Activated CD4-positive, alpha-beta T cell treated with anti-CD3 and anti-CD28 coated beads, Interleukin-2, amount 10 ng/mL, durations not matched to agents 7 days and 5 days (primary cell): ENCODE measurements around the gene SMIM38. TPM values are rescaled to one million over a fixed set of nuclear protein-coding genes. Genes with fewer than 3 reads are reported as not detected.

Experiments
- CTCF ChIA-PET: fragments of 350-600 bp; sonication (Branson Sonifier 250); formaldehyde crosslinking; loops from one replicate; lab custom pipeline; 2021; ENCODE audit warnings: antibody characterized with exemption; lab: Charles Lee
- POLR2A ChIA-PET: fragments of 350-600 bp; sonication (Branson Sonifier 250); formaldehyde crosslinking; loops from one replicate; lab custom pipeline; 2021; ENCODE audit warnings: antibody characterized with exemption; lab: Charles Lee
- DNase-seq: peaks from one replicate; pipeline ENCODE4 v3.0.0-alpha.2; 2020
- H3K27ac Mint-ChIP-seq: one replicate; pipeline ENCODE4 v1.8.0; 2021; ENCODE audit warnings: mild to moderate bottlenecking, moderate library complexity, mixed read lengths
- H3K27me3 Mint-ChIP-seq: one replicate; pipeline ENCODE4 v1.8.0; 2021; ENCODE audit warnings: mixed read lengths
- H3K36me3 Mint-ChIP-seq: one replicate; pipeline ENCODE4 v1.8.0; 2021; ENCODE audit warnings: low read depth, mixed read lengths
- H3K4me1 Mint-ChIP-seq: one replicate; pipeline ENCODE4 v1.8.0; 2021; ENCODE audit warnings: mixed read lengths
- H3K4me3 Mint-ChIP-seq: one replicate; pipeline ENCODE4 v1.8.0; 2021; ENCODE audit warnings: mild to moderate bottlenecking, moderate library complexity, mixed read lengths
- H3K9me3 Mint-ChIP-seq: one replicate; pipeline ENCODE4 v1.8.0; 2021; ENCODE audit warnings: mixed read lengths
- total RNA-seq, 2 experiments: library from RNA; stranded (reverse); gene quantifications; one replicate each; pipeline ENCODE4 v1.2.3, GENCODE V29; 2021

The SMIM38 gene
- total RNA-seq, 2 experiments from 2014 or later: 0.12 TPM; not detected in 1

- no peak for DNase-seq
- Mint-ChIP-seq H3K27ac (no peak overlapping the region), H3K4me1 (no peaks in the 10 kb centered on the region), H3K4me3 (no peak overlapping the region), H3K9me3 (peaks cover 6% of the 10 kb centered on the region), H3K36me3 (no peaks in the 10 kb centered on the region), H3K27me3 (peaks cover 4% of the 10 kb centered on the region)
- CTCF ChIA-PET: interaction anchor here (0.6 kb wide), 1 partner anchor 66 kb away, joined by 4 read pairs; no protein-coding TSS in a partner anchor
- POLR2A ChIA-PET: no interaction called here
Measured at GRCh38 chr11:69151836-69152235, 3.9 kb upstream of the SMIM38 start.

GRCh38 chr11:69152733-69153421 is 2.9 kb upstream of the SMIM38 start:
- Mint-ChIP-seq H3K4me1 (no peaks in the 10 kb centered on the region), H3K4me3 (no peak overlapping the region), H3K27ac (no peak overlapping the region), H3K27me3 (peaks cover 4% of the 10 kb centered on the region), H3K36me3 (no peaks in the 10 kb centered on the region), H3K9me3 (peaks cover 6% of the 10 kb centered on the region)
- POLR2A ChIA-PET: no interaction called here
- CTCF ChIA-PET: interaction anchor here (0.6 kb wide), 1 partner anchor 65 kb away, joined by 4 read pairs; no protein-coding TSS in a partner anchor
- DNase-seq: no peak

GRCh38 chr11:69153661-69154060 is 2.1 kb upstream of the SMIM38 start:
- DNase-seq: no peak
- POLR2A ChIA-PET: no interaction called here
- Mint-ChIP-seq H3K27me3 (peaks cover 4% of the 10 kb centered on the region), H3K4me1 (no peaks in the 10 kb centered on the region), H3K4me3 (no peak overlapping the region), H3K27ac (no peak overlapping the region), H3K9me3 (peaks cover 6% of the 10 kb centered on the region), H3K36me3 (no peaks in the 10 kb centered on the region)
- CTCF ChIA-PET: interaction anchor here (1.4 kb wide), 1 partner anchor 11 kb away, joined by 4 read pairs; no protein-coding TSS in a partner anchor

GRCh38 chr11:69154211-69154913 is 1.4 kb upstream of the SMIM38 start:
- Mint-ChIP-seq H3K4me1 (no peaks in the 10 kb centered on the region), H3K27ac (no peak overlapping the region), H3K36me3 (no peaks in the 10 kb centered on the region), H3K27me3 (peaks cover 4% of the 10 kb centered on the region), H3K4me3 (no peak overlapping the region), H3K9me3 (peaks cover 3% of the 10 kb centered on the region)
- CTCF ChIA-PET: interaction anchor here (1.4 kb wide), 1 partner anchor 12 kb away, joined by 4 read pairs; no protein-coding TSS in a partner anchor
- POLR2A ChIA-PET: no interaction called here
- DNase-seq: no peak

GRCh38 chr11:69154938-69155301 is 815 bp upstream of the SMIM38 start:
- H3K4me1 Mint-ChIP-seq: no peaks in the 10 kb centered on the region
- POLR2A ChIA-PET: no interaction called here
- no peak overlapping the region for H3K27ac Mint-ChIP-seq
- H3K4me3 Mint-ChIP-seq: no peak overlapping the region
- peaks cover 4% of the 10 kb centered on the region for H3K27me3 Mint-ChIP-seq
- CTCF ChIA-PET: interaction anchor here (1.4 kb wide), 1 partner anchor 12 kb away, joined by 4 read pairs; no protein-coding TSS in a partner anchor
- H3K36me3 Mint-ChIP-seq: no peaks in the 10 kb centered on the region
- no peak for DNase-seq
- peaks cover 3% of the 10 kb centered on the region for H3K9me3 Mint-ChIP-seq

GRCh38 chr11:69156235-69156639 is 502 bp downstream of the SMIM38 start:
- ChIA-PET POLR2A (no interaction called here), CTCF (interaction anchor here (1.2 kb wide), 1 partner anchor 10 kb away, joined by 4 read pairs; no protein-coding TSS in a partner anchor)
- H3K4me1 Mint-ChIP-seq: no peaks in the 10 kb centered on the region
- no peaks in the 10 kb centered on the region for H3K9me3 Mint-ChIP-seq
- no peaks in the 10 kb centered on the region for H3K36me3 Mint-ChIP-seq
- DNase-seq: no peak
- H3K27ac Mint-ChIP-seq: no peak overlapping the region
- no peak overlapping the region for H3K4me3 Mint-ChIP-seq
- peaks cover 4% of the 10 kb centered on the region for H3K27me3 Mint-ChIP-seq

GRCh38 chr11:69156673-69157155 is 979 bp downstream of the SMIM38 start:
- POLR2A ChIA-PET: no interaction called here
- Mint-ChIP-seq H3K27me3 (peaks cover 4% of the 10 kb centered on the region), H3K9me3 (no peaks in the 10 kb centered on the region), H3K27ac (no peak overlapping the region), H3K4me1 (no peaks in the 10 kb centered on the region), H3K36me3 (no peaks in the 10 kb centered on the region), H3K4me3 (no peak overlapping the region)
- DNase-seq: no peak
- CTCF ChIA-PET: interaction anchor here (1.2 kb wide), 1 partner anchor 10 kb away, joined by 4 read pairs; no protein-coding TSS in a partner anchor

GRCh38 chr11:69157156-69157821 is 1.6 kb downstream of the SMIM38 start:
- H3K4me1 Mint-ChIP-seq: no peaks in the 10 kb centered on the region
- H3K9me3 Mint-ChIP-seq: no peaks in the 10 kb centered on the region
- H3K27me3 Mint-ChIP-seq: peaks cover 4% of the 10 kb centered on the region
- H3K36me3 Mint-ChIP-seq: no peaks in the 10 kb centered on the region
- DNase-seq: no peak
- CTCF ChIA-PET: interaction anchor here (0.5 kb wide), 1 partner anchor 1023 kb away, joined by 4 read pairs; no protein-coding TSS in a partner anchor
- POLR2A ChIA-PET: no interaction called here
- H3K4me3 Mint-ChIP-seq: no peak overlapping the region
- no peak overlapping the region for H3K27ac Mint-ChIP-seq

GRCh38 chr11:69157822-69158231 is 2.1 kb downstream of the SMIM38 start:
- DNase-seq: no peak
- peaks cover 2% of the 10 kb centered on the region for H3K9me3 Mint-ChIP-seq

GRCh38 chr11:69158301-69159149 is 2.8 kb downstream of the SMIM38 start:
- Mint-ChIP-seq H3K27ac (no peak overlapping the region), H3K9me3 (peaks cover 2% of the 10 kb centered on the region), H3K36me3 (no peaks in the 10 kb centered on the region), H3K4me1 (no peaks in the 10 kb centered on the region), H3K27me3 (peaks cover 4% of the 10 kb centered on the region), H3K4me3 (no peak overlapping the region)
- CTCF ChIA-PET: no interaction called here
- no peak for DNase-seq
- POLR2A ChIA-PET: no interaction called here

More at GRCh38 chr11:69157822-69158231, 2.1 kb downstream of the SMIM38 start:
- Mint-ChIP-seq H3K27ac (no peak overlapping the region), H3K36me3 (no peaks in the 10 kb centered on the region), H3K27me3 (peaks cover 4% of the 10 kb centered on the region), H3K4me1 (no peaks in the 10 kb centered on the region), H3K4me3 (no peak overlapping the region)
- CTCF ChIA-PET: no interaction called here
- POLR2A ChIA-PET: no interaction called here

GRCh38 chr11:69159150-69159852 is 3.6 kb downstream of the SMIM38 start:
- DNase-seq: no peak
- no peaks in the 10 kb centered on the region for H3K36me3 Mint-ChIP-seq
- POLR2A ChIA-PET: no interaction called here
- CTCF ChIA-PET: no interaction called here
- H3K4me3 Mint-ChIP-seq: no peak overlapping the region
- peaks cover 4% of the 10 kb centered on the region for H3K27me3 Mint-ChIP-seq
- H3K27ac Mint-ChIP-seq: no peak overlapping the region
- H3K9me3 Mint-ChIP-seq: peaks cover 2% of the 10 kb centered on the region
- H3K4me1 Mint-ChIP-seq: no peaks in the 10 kb centered on the region
